Measurements from ENCODE around the gene DCAF4L1. TPM values are rescaled to one million over a fixed set of nuclear protein-coding genes. Genes with fewer than 3 reads are reported as not detected.

Gene DCAF4L1
- total RNA-seq, 2 donors from 2014 or later = under 0.01 to 0.33 TPM

DNA sequence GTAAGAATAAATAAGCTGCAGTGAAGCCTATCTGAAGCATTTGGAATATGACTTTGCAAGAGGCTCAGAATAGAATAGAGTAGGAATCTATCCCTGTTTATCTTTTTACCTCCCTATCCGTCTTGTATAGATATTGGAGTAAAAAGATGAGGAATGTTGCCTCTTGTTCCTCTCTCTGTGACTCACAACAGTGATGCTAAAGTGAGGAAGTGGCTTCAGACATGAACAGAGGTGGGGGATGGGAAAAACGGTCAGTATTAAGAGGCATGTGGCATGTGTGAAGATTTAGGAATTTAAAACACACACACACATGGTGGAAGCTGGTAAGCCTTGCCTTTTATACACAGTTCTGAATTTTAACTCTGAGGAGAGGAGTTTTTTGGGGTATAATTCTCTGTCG is 3.8 kb upstream of the DCAF4L1 start:
- WGBS, 2 donors = 25 to 37% methylated on average over 3 of the region's 3 CpGs
- no peak for DNase-seq
- H3K36me3 ChIP-seq (replicated peaks in 1 of 2; ENCODE audit: insufficient read depth in 1 of 2, low read depth in 2 of 2) = no peaks in the 10 kb centered on the region
- intact Hi-C loops (cut with DNase I) = no loop called here
- no peak for TF ChIP-seq POLR2A (IDR thresholded peaks at IDR 0.05)
- TF ChIP-seq, protein P1, sequence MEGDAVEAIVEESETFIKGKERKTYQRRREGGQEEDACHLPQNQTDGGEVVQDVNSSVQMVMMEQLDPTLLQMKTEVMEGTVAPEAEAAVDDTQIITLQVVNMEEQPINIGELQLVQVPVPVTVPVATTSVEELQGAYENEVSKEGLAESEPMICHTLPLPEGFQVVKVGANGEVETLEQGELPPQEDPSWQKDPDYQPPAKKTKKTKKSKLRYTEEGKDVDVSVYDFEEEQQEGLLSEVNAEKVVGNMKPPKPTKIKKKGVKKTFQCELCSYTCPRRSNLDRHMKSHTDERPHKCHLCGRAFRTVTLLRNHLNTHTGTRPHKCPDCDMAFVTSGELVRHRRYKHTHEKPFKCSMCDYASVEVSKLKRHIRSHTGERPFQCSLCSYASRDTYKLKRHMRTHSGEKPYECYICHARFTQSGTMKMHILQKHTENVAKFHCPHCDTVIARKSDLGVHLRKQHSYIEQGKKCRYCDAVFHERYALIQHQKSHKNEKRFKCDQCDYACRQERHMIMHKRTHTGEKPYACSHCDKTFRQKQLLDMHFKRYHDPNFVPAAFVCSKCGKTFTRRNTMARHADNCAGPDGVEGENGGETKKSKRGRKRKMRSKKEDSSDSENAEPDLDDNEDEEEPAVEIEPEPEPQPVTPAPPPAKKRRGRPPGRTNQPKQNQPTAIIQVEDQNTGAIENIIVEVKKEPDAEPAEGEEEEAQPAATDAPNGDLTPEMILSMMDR (IDR thresholded peaks at IDR 0.05) = no peak
- no peaks in the 10 kb centered on the region for H3K4me1 ChIP-seq
- ATAC-seq = no peak
- H3K27me3 ChIP-seq = no peaks in the 10 kb centered on the region
- no peak overlapping the region for H3K4me3 ChIP-seq
- no peak overlapping the region for H3K27ac ChIP-seq
- H3K9me3 ChIP-seq = no peaks in the 10 kb centered on the region

DNA sequence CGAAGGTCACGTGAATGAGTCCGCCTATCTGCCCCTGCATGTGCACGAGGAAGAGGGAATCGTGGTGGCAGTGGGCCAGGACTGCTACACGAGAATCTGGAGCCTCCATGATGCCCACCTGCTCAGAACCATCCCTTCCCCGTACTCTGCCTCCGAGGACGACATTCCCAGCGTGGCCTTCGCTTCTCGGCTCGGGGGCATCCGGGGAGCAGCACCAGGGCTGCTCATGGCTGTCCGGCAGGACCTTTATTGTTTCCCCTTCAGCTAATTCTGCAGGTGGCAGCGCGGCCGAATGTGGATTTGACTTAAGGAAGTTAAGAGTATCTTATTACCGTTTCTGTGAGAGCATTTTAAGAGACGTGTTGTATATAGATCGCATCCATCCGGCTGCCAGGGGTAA is 1.2 kb downstream of the DCAF4L1 start:
- DNase-seq = no peak
- intact Hi-C loops (cut with DNase I) = no loop called here
- no peaks in the 10 kb centered on the region for H3K4me1 ChIP-seq

DNA sequence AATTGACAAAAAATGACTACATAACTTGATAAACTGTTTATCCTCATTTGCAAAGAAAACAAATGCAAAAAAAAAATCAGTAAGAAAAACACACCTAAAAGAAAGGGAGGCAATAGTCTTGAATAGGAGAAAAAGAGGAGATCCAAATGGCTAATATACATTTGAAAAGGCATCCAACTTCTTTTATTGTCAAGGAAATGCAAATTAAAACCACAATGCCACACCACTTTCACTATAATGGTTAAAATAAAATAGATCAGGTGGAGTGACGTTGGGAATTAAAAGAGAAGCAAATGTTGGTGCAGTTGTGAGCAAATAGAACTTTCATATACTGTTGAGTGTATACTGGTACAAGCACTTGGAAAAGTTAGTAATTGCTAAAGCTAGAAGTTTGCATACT is 3.6 kb downstream of the DCAF4L1 start:
- TF ChIP-seq, protein P1 (IDR thresholded peaks at IDR 0.05) = no peak
- TF ChIP-seq POLR2A (IDR thresholded peaks at IDR 0.05) = no peak
- Histone ChIP-seq H3K4me1 (peaks cover 7% of the 10 kb centered on the region), H3K9me3 (no peaks in the 10 kb centered on the region), H3K27me3 (no peaks in the 10 kb centered on the region), H3K4me3 (no peak overlapping the region), H3K27ac (no peak overlapping the region), H3K36me3 (replicated peaks in 1 of 2; ENCODE audit: insufficient read depth in 1 of 2, low read depth in 2 of 2) (no peaks in the 10 kb centered on the region)
- no peak for ATAC-seq
- WGBS, 2 donors = 39 to 42% methylated on average over 1 of the region's 1 CpG
- intact Hi-C loops (cut with DNase I) = no loop called here
- no peak for DNase-seq

More for the DNA sequence above, 1.2 kb downstream of the DCAF4L1 start:
- Histone ChIP-seq H3K27me3 (no peaks in the 10 kb centered on the region), H3K4me3 (no peak overlapping the region), H3K36me3 (replicated peaks in 1 of 2; ENCODE audit: insufficient read depth in 1 of 2, low read depth in 2 of 2) (no peaks in the 10 kb centered on the region), H3K9me3 (no peaks in the 10 kb centered on the region), H3K27ac (no peak overlapping the region)
- WGBS, 2 donors = 85 to 89% methylated on average over 22 of the region's 22 CpGs
- TF ChIP-seq POLR2A (IDR thresholded peaks at IDR 0.05) = no peak
- TF ChIP-seq, protein P1 (IDR thresholded peaks at IDR 0.05) = no peak
- no peak for ATAC-seq

DNA sequence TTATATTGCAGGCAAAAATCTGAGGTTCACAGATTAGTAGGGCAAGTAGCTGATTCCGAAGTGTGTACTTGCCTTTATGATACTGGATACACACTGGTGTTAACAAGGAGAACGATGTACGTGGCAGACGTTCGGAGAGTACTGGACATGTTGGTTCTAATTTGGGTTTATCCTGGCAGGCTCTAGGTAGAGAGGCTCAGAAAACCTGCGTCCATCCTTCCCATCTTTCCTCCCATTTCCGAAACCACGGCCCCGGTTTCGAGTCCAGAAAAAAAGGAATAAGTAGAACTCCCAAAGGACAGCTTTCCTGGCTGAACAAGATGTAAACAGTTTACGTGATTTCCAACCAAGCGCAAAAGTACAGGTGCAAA is 8.4 kb downstream of the DCAF4L1 start:
- peak; percentile 10 for ATAC-seq
- no peaks in the 10 kb centered on the region for H3K27me3 ChIP-seq
- no peaks in the 10 kb centered on the region for H3K9me3 ChIP-seq
- no peaks in the 10 kb centered on the region for H3K36me3 ChIP-seq (replicated peaks in 1 of 2; ENCODE audit: insufficient read depth in 1 of 2, low read depth in 2 of 2)
- 0% methylated on average over 12 of the region's 12 CpGs for WGBS, 2 donors
- no peak for DNase-seq
- intact Hi-C loops (cut with DNase I) = no loop called here
- peak overlapping the region; percentile 66 to 88 (median 78) for H3K27ac ChIP-seq
- no peak for TF ChIP-seq POLR2A (IDR thresholded peaks at IDR 0.05)
- TF ChIP-seq, protein P1 (IDR thresholded peaks at IDR 0.05) = no peak
- peaks cover 21% of the 10 kb centered on the region for H3K4me1 ChIP-seq
- peak overlapping the region; percentile 68 to 93 for H3K4me3 ChIP-seq

DNA sequence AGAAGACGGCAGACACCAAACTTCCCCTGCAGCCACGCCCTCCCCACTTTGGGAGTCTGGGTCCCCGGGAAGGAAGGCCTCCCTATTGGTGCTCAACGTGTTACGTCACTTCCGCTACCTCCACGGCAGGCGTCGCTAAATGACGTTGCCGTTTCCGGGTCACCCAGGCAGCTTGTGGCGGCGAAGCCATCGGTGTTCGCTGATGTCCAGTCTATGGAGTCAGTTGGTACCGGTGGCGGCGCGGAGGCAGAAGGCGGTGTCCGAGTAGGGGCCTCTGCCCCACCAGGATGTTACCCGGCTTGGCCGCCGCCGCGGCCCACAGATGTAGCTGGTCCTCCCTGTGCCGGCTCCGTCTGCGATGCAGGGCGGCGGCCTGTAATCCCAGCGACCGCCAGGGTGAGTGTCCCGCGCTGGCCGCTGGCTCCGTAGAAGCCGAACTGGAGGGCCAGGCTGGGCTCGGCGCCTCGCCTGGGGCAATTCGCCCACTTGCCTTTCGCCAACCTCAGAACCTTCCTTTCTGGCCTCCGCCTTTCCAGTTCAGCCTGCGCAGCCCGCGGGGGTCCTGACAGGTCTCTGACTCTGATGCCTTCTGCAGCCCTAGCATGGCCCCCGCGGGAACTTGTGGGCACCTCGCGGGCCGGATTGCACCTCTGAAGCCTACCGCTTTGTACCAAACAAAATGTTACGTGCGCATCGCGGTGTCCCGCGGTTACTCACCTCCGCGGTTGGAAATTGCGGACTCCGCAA is 9.0 kb downstream of the DCAF4L1 start, which contains the start of gene SLC30A9:
Gene SLC30A9 (plus strand): TSS at position 166 of the 747 bp plus-strand sequence. CDS start 122 bp downstream, at position 288.
- intact Hi-C loops (cut with DNase I) = no loop called here
- DNase-seq = peak; percentile 94 to 97 (median 95)
- H3K27me3 ChIP-seq = no peaks in the 10 kb centered on the region
- H3K27ac ChIP-seq = peak within 1 kb of the TSS; percentile 66 to 88 (median 78)
- TF ChIP-seq, protein P1 (IDR thresholded peaks at IDR 0.05) = peak in 6 of 7 experiments; percentile 21 to 57 (median 40)
- TF ChIP-seq POLR2A (IDR thresholded peaks at IDR 0.05) = peak; percentile 69 to 85 (median 85)
- 0 to 1% methylated on average over 13 to 64 of the region's 64 CpGs for WGBS, 2 donors
- H3K36me3 ChIP-seq (replicated peaks in 1 of 2; ENCODE audit: insufficient read depth in 1 of 2, low read depth in 2 of 2) = no peaks in the 10 kb centered on the region
- no peaks in the 10 kb centered on the region for H3K9me3 ChIP-seq
- H3K4me1 ChIP-seq = peaks cover 21% of the 10 kb centered on the region
- peak; percentile 100 for ATAC-seq
- peak within 1 kb of the TSS; percentile 68 to 93 for H3K4me3 ChIP-seq

Data from body of pancreas (tissue), 4 donors.